Measurements from ENCODE around the gene CASP8AP2.
"Not testable (repeated sequence)": the region's sequence is repeated elsewhere in the genome, so short reads cannot be mapped to it uniquely, and the experiment has no call there.

Gene CASP8AP2

GRCh38 chr6:89890845-89891528, 61.3 kb downstream of the CASP8AP2 start:
- not testable (repeated sequence) for DNase-seq

- not testable (repeated sequence) for DNase-seq
Observed at GRCh38 chr6:89892577-89892976, 62.9 kb downstream of the CASP8AP2 start.

GRCh38 chr6:89894169-89894568, 64.5 kb downstream of the CASP8AP2 start, which contains the start of gene GJA10:
Gene GJA10, plus strand, starts transcription at chr6:89894469. Its CDS starts 0 bp downstream, at chr6:89894469.
- DNase-seq: no peak

GRCh38 chr6:89895276-89895874, 65.7 kb downstream of the CASP8AP2 start:
- peak; percentile 54 for DNase-seq

GRCh38 chr6:89910001-89910901, 80.6 kb downstream of the CASP8AP2 start:
- not testable (repeated sequence) for DNase-seq

GRCh38 chr6:89910902-89911240, 81.2 kb downstream of the CASP8AP2 start:
- DNase-seq: no peak

GRCh38 chr6:89916136-89916920, 86.6 kb downstream of the CASP8AP2 start:
- no peak for DNase-seq

- DNase-seq: no peak
Observed at GRCh38 chr6:89917216-89917615, 87.5 kb downstream of the CASP8AP2 start.

- DNase-seq: no peak
Observed at GRCh38 chr6:89917801-89918366, 88.2 kb downstream of the CASP8AP2 start.

All from fibroblast of skin of right quadriceps (primary cell).